NCI-H510A (cell line): ENCODE measurements around the gene EID2B.
A peak's percentile ranks its signal among the peaks of the same experiment; 100 is the strongest.

ENCODE experiments used
- DNase-seq: peaks from one replicate; lab custom pipeline; 2025; lab: John Stamatoyannopoulos, UW

EID2B gene

DNA sequence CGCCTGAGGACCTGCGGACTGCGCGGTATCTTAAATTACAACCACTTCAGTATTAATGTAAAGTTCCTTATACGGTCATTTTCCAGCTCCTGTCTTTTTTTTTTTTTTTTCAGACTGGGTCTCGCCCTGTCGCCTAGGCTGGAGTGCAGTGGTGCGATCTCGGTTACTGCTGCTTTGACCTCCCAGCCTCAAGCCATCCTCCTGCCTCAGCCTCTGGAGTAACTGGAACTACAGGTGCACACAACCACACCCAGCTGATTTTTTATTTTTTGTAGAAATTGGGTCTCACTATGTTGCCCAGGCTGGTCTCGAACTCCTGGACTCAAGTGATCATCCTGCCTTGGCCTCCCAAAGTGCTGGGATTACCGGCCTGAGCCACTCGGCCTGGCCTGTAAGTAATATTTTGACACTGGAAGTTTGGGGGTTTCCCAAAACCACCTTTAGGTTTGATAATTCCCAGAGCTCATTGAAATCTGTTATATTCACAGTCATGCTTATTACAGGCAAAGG lies 406 bp upstream of the EID2B start:
- DNase-seq, result no peak

DNA sequence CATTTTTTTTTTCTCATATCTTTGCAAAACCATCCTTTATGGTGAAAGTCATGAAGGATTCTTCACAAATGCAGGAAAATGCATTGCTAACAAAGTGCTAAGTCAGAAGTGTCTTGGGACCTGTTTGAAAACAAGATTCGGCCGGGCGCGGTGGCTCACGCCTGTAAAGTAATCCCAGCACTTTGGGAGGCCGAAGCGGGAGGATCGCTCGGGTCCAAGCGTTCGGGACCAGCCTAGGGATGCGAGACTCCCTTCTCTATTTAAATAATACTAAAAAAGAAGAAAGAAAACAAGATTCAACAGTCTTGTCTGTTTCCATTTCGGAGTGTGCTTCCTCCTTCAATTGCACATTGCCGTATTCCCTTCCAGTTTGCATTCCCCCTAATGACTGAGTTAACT lies 819 bp downstream of the EID2B start:
- no peak for DNase-seq

DNA sequence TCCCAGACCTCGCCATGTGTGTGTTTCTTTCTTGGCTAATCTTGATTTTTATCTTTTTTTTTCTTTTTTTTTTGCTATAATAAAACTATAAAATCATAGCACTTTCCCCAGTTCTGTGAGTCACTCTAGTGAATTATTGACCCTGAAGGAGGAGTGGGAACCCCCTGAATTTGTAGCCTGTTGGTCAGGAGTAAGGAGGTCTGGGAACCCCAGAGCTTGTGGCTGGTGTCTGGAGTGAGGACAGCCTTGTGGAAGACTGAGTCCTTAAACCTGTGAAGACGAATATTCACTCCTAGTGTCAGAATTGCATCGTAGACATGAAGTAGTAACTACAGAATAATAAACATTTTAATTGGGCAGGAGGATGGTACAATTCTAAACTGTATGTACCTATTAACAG lies 7.4 kb downstream of the EID2B start:
- no peak for DNase-seq

DNA sequence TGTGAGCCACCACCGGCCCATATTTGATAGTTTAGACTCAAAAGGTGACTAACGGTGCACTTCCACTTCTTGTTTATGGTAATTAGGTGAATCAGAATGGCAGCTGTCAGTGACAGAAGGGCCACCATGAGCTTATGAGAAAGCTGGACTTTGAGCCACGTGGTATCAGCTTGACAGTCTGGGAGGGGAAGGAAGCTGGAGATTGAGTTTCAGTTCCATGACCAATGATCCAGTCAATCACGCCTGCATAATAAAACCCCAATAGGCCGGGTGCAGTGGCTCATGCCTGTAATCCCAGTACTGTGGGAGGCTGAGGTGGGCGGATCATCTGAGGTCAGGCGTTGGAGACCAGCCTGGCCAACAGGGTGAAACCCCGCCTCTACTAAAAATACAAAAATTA lies 8.2 kb downstream of the EID2B start:
- no peak for DNase-seq

GRCh38 chr19:39520541-39521484 lies 11.8 kb downstream of the EID2B start:
- DNase-seq, result no peak

DNA sequence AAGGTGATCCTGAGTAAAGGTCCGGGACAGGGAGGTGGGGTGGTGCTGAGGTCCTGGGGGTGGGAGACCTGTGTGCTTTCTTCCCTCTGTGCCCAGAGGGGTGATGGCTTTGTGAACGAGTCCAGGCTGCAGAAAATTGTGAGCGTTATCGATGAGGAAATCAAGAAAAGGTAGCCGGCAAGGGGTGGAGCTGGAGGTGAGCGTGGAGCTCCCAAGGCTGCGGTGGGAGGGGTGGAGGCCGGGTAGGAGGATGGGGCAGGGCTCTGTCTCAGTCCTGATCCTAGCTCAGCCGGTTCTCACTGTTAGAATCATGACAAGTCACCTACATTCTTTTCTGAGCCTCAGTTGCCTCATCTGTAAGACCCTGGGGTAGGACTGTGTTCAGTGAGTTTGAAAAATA lies 13.7 kb downstream of the EID2B start:
- peak; percentile 39 for DNase-seq

GRCh38 chr19:39518458-39518857 lies 14.2 kb downstream of the EID2B start:
- DNase-seq, result peak; percentile 17

GRCh38 chr19:39517432-39517831 lies 15.2 kb downstream of the EID2B start:
- no peak for DNase-seq

- no peak for DNase-seq
Measured at GRCh38 chr19:39516270-39516669, 16.4 kb downstream of the EID2B start.

DNA sequence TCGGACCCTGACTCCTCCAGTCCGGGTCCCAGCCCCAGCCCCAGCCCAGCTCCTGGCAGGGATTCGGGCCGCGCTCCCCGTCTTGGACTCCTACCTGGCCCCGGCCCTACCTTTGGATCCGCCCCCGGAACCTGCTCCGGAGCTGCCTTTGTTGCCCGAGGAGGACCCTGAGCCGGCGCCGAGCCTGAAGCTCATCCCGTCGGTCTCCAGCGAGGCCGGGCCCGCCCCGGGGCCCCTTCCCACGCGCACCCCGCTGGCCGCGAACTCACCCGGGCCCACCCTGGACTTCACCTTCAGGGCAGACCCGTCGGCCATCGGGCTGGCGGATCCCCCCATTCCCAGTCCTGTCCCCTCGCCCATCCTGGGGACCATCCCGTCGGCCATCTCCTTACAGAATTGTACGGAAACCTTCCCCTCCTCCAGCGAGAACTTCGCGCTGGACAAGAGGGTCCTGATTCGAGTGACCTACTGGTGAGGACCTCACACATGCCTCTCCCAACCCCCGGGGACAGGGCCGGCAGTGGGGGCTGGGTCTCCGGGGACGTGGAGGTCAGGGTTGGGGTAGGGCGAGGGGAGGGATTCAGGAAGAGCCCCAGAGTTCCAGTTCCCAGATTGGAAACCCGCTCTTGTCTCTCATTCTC lies 17.0 kb downstream of the EID2B start:
- DNase-seq, result no peak

GRCh38 chr19:39514840-39515550 lies 17.7 kb downstream of the EID2B start, which contains the start of gene SELENOV:
Gene SELENOV, plus strand, starts transcription at chr19:39515139. Its CDS starts 74 bp downstream, at chr19:39515213.
- no peak for DNase-seq

DNA sequence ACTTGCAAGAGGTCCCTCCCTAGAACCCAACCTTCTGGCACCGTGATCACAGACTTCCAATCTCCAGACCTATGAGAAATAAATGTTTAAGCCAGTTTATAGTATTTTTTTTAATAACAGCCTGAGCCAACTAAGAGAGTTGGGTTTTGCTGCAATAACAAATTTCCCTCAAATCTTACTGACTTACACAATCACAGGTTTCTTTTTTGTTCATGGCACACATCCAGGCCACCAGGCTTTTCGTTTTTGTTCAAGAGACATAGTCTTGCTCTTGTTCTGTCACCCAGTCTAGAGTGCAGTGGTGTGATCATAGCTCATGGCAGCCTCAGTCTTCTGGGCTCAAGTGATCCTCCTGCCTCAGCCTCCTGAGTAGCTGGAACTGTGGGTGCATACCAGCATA lies 19.7 kb downstream of the EID2B start:
- no peak for DNase-seq

DNA sequence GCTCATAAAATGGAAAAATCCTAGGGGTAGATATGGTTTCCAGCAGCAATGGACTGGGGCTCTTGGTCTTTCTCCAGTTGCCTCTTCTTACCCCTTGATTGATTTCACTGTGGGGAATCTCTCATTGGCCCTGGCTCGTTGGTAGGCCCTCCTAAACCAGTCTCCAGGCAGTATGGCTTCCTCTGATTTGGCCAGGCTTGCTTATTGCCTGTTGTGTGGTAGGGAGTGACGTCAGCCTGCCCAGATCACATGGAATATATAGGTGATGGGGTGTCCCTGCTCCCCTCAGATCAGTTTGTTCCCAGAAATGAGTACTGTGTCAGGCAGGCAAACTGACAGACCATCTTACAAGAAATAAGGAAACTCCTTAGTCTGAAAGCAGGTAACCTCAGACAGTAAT lies 23.4 kb downstream of the EID2B start:
- no peak for DNase-seq

GRCh38 chr19:39508629-39509028 lies 24.0 kb downstream of the EID2B start:
- no peak for DNase-seq

DNA sequence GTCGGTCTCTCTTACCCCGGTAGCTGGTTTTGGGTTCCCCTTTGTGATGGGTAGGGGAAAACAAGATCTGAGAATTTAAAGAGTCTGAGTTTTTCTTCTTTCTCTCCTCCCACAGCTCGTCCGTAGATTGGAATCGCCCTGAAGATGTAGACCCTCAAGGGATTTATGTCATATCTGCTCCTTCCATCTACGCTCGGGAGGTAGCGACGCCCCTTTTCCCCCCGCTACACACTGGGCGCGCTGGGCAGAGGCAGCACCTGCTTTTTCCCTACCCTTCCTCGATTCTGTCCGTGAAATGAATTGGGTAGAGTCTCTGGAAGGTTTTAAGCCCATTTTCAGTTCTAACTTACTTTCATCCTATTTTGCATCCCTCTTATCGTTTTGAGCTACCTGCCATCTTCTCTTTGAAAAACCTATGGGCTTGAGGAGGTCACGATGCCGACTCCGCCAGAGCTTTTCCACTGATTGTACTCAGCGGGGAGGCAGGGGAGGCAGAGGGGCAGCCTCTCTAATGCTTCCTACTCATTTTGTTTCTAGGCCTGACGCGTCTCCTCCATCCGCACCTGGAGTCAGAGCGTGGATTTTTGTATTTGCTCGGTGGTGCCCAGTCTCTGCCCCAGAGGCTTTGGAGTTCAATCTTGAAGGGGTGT lies 24.8 kb downstream of the EID2B start:
- no peak for DNase-seq

DNA sequence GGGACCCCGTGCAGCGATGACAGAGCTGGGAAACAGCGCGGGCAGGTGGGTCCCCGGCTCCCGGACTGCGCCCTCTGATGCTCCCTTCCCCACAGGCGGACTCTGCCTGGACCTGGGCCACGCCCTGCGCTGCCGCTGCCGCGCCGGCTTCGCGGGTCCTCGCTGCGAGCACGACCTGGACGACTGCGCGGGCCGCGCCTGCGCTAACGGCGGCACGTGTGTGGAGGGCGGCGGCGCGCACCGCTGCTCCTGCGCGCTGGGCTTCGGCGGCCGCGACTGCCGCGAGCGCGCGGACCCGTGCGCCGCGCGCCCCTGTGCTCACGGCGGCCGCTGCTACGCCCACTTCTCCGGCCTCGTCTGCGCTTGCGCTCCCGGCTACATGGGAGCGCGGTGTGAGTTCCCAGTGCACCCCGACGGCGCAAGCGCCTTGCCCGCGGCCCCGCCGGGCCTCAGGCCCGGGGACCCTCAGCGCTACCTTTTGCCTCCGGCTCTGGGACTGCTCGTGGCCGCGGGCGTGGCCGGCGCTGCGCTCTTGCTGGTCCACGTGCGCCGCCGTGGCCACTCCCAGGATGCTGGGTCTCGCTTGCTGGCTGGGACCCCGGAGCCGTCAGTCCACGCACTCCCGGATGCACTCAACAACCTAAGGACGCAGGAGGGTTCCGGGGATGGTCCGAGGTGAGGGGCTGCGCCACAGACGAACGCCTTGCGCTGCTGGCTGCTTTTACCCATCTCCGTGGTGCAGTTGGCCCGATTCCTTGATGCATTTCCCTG lies 25.5 kb downstream of the EID2B start:
- peak; percentile 69 for DNase-seq

DNA sequence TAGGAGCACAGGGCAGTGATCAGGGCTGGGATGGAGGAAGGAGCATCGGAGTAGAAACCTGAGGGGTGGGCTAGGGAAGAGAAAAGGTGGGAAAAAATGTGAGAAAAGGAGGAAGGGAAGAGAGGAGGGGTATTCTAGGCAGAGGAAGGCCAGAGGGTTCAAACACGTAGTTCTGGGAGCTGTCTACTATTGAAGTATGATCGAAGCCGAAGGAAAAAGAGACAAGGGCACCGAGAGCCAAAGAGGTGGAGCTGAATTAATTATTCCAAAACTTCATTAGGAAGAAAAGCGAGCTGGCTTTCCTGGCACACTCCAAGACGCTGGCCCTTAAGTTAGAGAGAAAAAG lies 26.1 kb downstream of the EID2B start:
- no peak for DNase-seq

DNA sequence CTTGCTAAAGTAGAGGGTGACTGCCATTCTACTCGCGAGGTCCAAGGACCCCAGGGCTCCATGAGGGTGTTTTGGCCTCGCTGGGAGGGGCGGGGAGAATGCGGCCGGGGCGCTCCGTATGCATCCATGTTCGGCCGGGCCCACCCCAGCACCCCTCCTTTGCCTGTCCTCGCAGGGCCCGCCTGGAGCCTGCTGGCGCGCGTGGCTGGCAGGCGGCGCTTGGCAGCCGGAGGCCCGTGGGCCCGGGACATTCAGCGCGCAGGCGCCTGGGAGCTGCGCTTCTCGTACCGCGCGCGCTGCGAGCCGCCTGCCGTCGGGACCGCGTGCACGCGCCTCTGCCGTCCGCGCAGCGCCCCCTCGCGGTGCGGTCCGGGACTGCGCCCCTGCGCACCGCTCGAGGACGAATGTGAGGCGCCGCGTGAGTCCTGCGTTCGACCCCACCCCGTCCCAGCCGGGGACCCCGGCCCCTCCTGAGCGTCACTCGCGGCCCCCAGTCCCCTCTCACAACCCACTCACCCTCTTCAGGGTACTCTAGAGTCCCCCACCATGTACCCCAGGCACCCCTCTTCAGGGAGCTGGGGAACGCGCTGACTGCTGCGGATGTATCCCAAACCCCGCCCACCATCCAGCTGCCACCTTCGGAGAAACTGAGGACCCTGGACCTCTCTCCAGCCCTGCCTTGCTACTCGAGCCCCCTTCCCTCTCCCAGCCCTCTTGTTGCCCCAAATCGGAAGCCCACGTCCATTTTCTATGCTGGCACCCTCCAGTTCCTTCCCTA lies 29.8 kb downstream of the EID2B start:
- no peak for DNase-seq

GRCh38 chr19:39501340-39501739 lies 31.3 kb downstream of the EID2B start:
- DNase-seq, result no peak

DNA sequence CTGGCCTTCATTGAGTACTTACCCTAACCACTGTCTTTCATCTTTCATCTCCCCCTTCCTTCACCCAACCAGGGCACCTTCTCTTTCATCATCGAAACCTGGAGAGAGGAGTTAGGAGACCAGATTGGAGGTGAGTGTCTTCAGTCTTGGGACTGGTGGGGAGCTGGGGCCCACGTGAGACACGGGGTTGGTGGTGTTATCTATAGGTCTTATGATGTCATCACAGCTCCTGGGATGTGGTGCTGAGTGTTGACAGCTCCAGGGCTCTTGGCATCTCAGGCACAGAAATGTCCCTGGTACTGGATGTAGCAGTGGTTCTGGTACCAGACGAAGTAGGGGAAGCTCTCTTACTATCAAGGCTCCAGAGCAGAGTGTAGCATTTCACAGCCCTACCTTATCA lies 32.1 kb downstream of the EID2B start:
- no peak for DNase-seq

GRCh38 chr19:39499932-39500331 lies 32.7 kb downstream of the EID2B start:
- DNase-seq, result no peak
